ENCODE measurements around the gene TOP2B.

TOP2B gene

GRCh38 chr3:25555695-25556437 lies 108.8 kb downstream of the TOP2B start:
- no peak for DNase-seq

- no peak for DNase-seq
These were observed 110.3 kb downstream of the TOP2B start for GRCh38 chr3:25554376-25554775.

- no peak for DNase-seq
These were observed 112.5 kb downstream of the TOP2B start for GRCh38 chr3:25552251-25552650.

GRCh38 chr3:25548836-25549235 lies 115.9 kb downstream of the TOP2B start:
- DNase-seq, result no peak

- DNase-seq, result no peak
These were observed 116.6 kb downstream of the TOP2B start for GRCh38 chr3:25547943-25548674.
